ENCODE data around the gene SLC15A1. TPM values are rescaled to one million over a fixed set of nuclear protein-coding genes. Genes with fewer than 3 reads are reported as not detected.

The SLC15A1 gene
- total RNA-seq, 1 experiment from 2014 or later = 1.9 TPM

GRCh38 chr13:98765996-98766519, 13.6 kb upstream of the SLC15A1 start:
- Mint-ChIP-seq H3K4me1 (peaks cover 15 to 18% of the 10 kb centered on the region in 2 experiments), H3K27me3 (ENCODE audit: low read depth) (peaks cover 3% of the 10 kb centered on the region), H3K36me3 (ENCODE audit: insufficient read depth in 1 of 3, low read depth in 3 of 3) (no peaks in the 10 kb centered on the region), H3K4me3 (no peak overlapping the region), H3K9me3 (no peaks in the 10 kb centered on the region), H3K27ac (no peak overlapping the region)
- H3K23ac ChIP-seq (ENCODE audit: insufficient read length, low read depth, low read length) = no peak overlapping the region
- no peak overlapping the region for H3K9ac ChIP-seq (ENCODE audit: extremely low read depth, insufficient read length, low read length)
- no peaks in the 10 kb centered on the region for H3K9me3 ChIP-seq (ENCODE audit: control insufficient read depth, low read depth, low read length)
- no peak overlapping the region for H3K56ac ChIP-seq (ENCODE audit: insufficient read length, low read depth, low read length)
- H3K4me2 ChIP-seq (ENCODE audit: insufficient read depth, insufficient read length, low read length) = no peak overlapping the region
- peaks cover 4% of the 10 kb centered on the region; the same call in 1 of the 2 replicates for H3K4me1 ChIP-seq (ENCODE audit: insufficient read depth, low read length)
- no peaks in the 10 kb centered on the region for H4K20me1 ChIP-seq (ENCODE audit: control insufficient read depth, insufficient read depth, insufficient read length)
- no peak for TF ChIP-seq CTCF (conservative IDR thresholded peaks at IDR 0.05)
- WGBS (ENCODE audit: extremely low coverage, insufficient read length, low lambda C conversion rate) = no CpG with 5 or more reads among the region's 8 CpGs
- H3T11ph ChIP-seq (ENCODE audit: low read length) = no peak overlapping the region
- no peaks in the 10 kb centered on the region for H3K79me2 ChIP-seq (ENCODE audit: insufficient read depth, low read length)
- H4K91ac ChIP-seq (ENCODE audit: insufficient read length, low read depth, low read length) = no peak overlapping the region
- no peak for DNase-seq
- H3K27ac ChIP-seq (ENCODE audit: insufficient read length, low read depth, low read length) = no peak overlapping the region
- H3K14ac ChIP-seq (ENCODE audit: insufficient read depth, low read length) = no peak overlapping the region
- H3K27me3 ChIP-seq (ENCODE audit: insufficient read depth, low read length) = no peaks in the 10 kb centered on the region
- H4K5ac ChIP-seq (ENCODE audit: insufficient read length, low read depth, low read length) = no peak overlapping the region
- no peaks in the 10 kb centered on the region for H3K79me1 ChIP-seq (ENCODE audit: insufficient read depth, low read depth, low read length, poor library complexity, severe bottlenecking)
- no peak overlapping the region for H2BK15ac ChIP-seq (ENCODE audit: low read depth, low read length)
- H3K4ac ChIP-seq (ENCODE audit: low read depth, low read length) = no peak overlapping the region
- H4K8ac ChIP-seq (replicated peaks; ENCODE audit: insufficient read length, low read depth, low read length) = no peak overlapping the region
- no peaks in the 10 kb centered on the region for H3K23me2 ChIP-seq (ENCODE audit: insufficient read length, low read depth, low read length, poor library complexity, severe bottlenecking)
- H2BK20ac ChIP-seq (ENCODE audit: low read depth, low read length, poor library complexity, severe bottlenecking) = no peak overlapping the region
- no peak overlapping the region for H2AK5ac ChIP-seq (ENCODE audit: insufficient read length, low read length)
- no peak overlapping the region for H2BK120ac ChIP-seq (ENCODE audit: low read depth, low read length, poor library complexity, severe bottlenecking)
- no peak overlapping the region for H2AFZ ChIP-seq (ENCODE audit: low read length)
- H2BK5ac ChIP-seq (ENCODE audit: insufficient read length, low read length) = no peak overlapping the region
- no peak overlapping the region for H2BK12ac ChIP-seq (ENCODE audit: insufficient read length, low read depth, low read length)
- H3K18ac ChIP-seq (ENCODE audit: insufficient read length, low read depth, low read length) = no peak overlapping the region

Data from H9 (cell line).